H1 (cell line): Measurements from ENCODE around the gene CLDN2. TPM values are rescaled to one million over a fixed set of nuclear protein-coding genes. Genes with fewer than 3 reads are reported as not detected.

ENCODE experiments used
- CTCF ChIA-PET: fragments of 300-600 bp; sonication (Branson Sonifier 250); formaldehyde crosslinking; loops from one replicate; lab custom pipeline; 2021; ENCODE audit not compliant: partially characterized antibody; lab: Charles Lee
- POLR2A ChIA-PET: fragments of 300-600 bp; sonication (Branson Sonifier 250); formaldehyde crosslinking; loops from one replicate; lab custom pipeline; 2021; ENCODE audit warnings: inconsistent platforms; ENCODE audit not compliant: partially characterized antibody; lab: Charles Lee
- DNase-seq, 2 experiments: peaks; one replicate each; pipeline versions ENCODE4 v3.0.0 to v3.0.0-alpha.2; 2010 to 2022; ENCODE audit warnings: low spot score in 2 of 2, low read depth in 1 of 2, mixed read lengths in 1 of 2
- FAIRE-seq: peaks from 2 replicates; lab custom pipeline; 2011; peaks lifted over from hg19 to GRCh38; lab: Jason Lieb, UNC
- H2AFZ ChIP-seq: 2 replicates; pipeline ENCODE4 v1.8.1; 2012; ENCODE audit warnings: low read length, inconsistent platforms
- H2AK5ac ChIP-seq: 2 replicates; pipeline ENCODE4 v1.6.1; 2013; ENCODE audit warnings: low read depth, low read length
- H2BK120ac ChIP-seq: replicated peaks from 2 replicates; pipeline ENCODE3; 2013; ENCODE audit warnings: low read depth, low read length, inconsistent platforms
- H2BK12ac ChIP-seq: 2 replicates; pipeline ENCODE4 v1.6.1; 2013; ENCODE audit warnings: low read depth, low read length
- H2BK15ac ChIP-seq: 2 replicates; pipeline ENCODE4 v1.6.1; 2013; ENCODE audit warnings: low read length
- H2BK20ac ChIP-seq: 2 replicates; pipeline ENCODE4 v1.6.1; 2013; ENCODE audit warnings: low read length
- H2BK5ac ChIP-seq: 2 replicates; pipeline ENCODE4 v1.6.1; 2013; ENCODE audit warnings: low read depth, low read length
- H3K14ac ChIP-seq: 2 replicates; pipeline ENCODE4 v1.6.1; 2013; ENCODE audit warnings: inconsistent platforms; ENCODE audit not compliant: insufficient read length
- H3K18ac ChIP-seq: 2 replicates; pipeline ENCODE4 v1.6.1; 2013; ENCODE audit warnings: low read length; ENCODE audit errors: extremely low read depth
- H3K23ac ChIP-seq: 2 replicates; pipeline ENCODE4 v1.6.1; 2013; ENCODE audit warnings: inconsistent platforms; ENCODE audit not compliant: insufficient read length
- H3K23me2 ChIP-seq: 2 replicates; pipeline ENCODE4 v1.6.1; 2013; ENCODE audit warnings: low read depth, low read length
- H3K27ac ChIP-seq: 2 replicates; pipeline ENCODE4 v1.6.1; 2011; ENCODE audit warnings: low read depth, low read length, inconsistent platforms
- H3K27me3 ChIP-seq, 4 experiments: replicated peaks in 1 of 4; 1 replicate in 1 of 4; 2 replicates in 3 of 4; pipeline versions ENCODE4 v1.6.1 to v1.8.1; 2011 to 2013; ENCODE audit warnings: low read length in 3 of 4, mild to moderate bottlenecking in 3 of 4, inconsistent platforms in 2 of 4, mixed read lengths in 2 of 4, moderate library complexity in 1 of 4; ENCODE audit not compliant: control insufficient read depth in 3 of 4, insufficient read depth in 3 of 4; ENCODE audit errors: extremely low read depth in 1 of 4
- H3K36me3 ChIP-seq, 4 experiments: 2 replicates each; pipeline versions ENCODE4 v1.6.1 to v1.8.1; 2011 to 2013; ENCODE audit warnings: mild to moderate bottlenecking in 4 of 4, low read length in 3 of 4, moderate library complexity in 2 of 4, control low read depth in 1 of 4, inconsistent platforms in 1 of 4; ENCODE audit not compliant: insufficient read depth in 4 of 4, control insufficient read depth in 2 of 4
- H3K4ac ChIP-seq: replicated peaks from 2 replicates; pipeline ENCODE3; 2013; ENCODE audit warnings: low read length, low read depth, mixed read lengths, inconsistent platforms; ENCODE audit not compliant: insufficient read length
- H3K4me1 ChIP-seq, 4 experiments: replicated peaks in 1 of 4; 1 replicate in 1 of 4; 2 replicates in 3 of 4; pipeline versions ENCODE4 v1.6.1 to v1.8.1; 2011 to 2013; ENCODE audit warnings: low read length in 3 of 4, inconsistent platforms in 2 of 4, mixed read lengths in 1 of 4; ENCODE audit not compliant: insufficient read depth in 4 of 4, control insufficient read depth in 3 of 4
- H3K4me2 ChIP-seq, 2 experiments: 2 replicates each; pipeline versions ENCODE4 v1.6.1 to v1.8.1; 2011 to 2013; ENCODE audit warnings: low read depth in 2 of 2, low read length in 2 of 2, control low read depth in 1 of 2, inconsistent platforms in 1 of 2, mild to moderate bottlenecking in 1 of 2; ENCODE audit not compliant: insufficient read depth in 1 of 2
- H3K4me3 ChIP-seq, 4 experiments: fragments of 200-600, 300-600 bp in 1 of 4; sonication (generic), shearing (Covaris generic), sonication (Bioruptor Twin) in 1 of 4; 2 replicates each; pipeline versions ENCODE4 v1.5.1 to v1.8.1; 2011 to 2016; ENCODE audit warnings: low read length in 4 of 4, low read depth in 3 of 4, control low read depth in 2 of 4, inconsistent platforms in 2 of 4, mild to moderate bottlenecking in 2 of 4, mixed read lengths in 1 of 4, moderate library complexity in 1 of 4; ENCODE audit not compliant: insufficient read depth in 2 of 4; ENCODE audit errors: extremely low read depth in 1 of 4
- H3K56ac ChIP-seq: replicated peaks from 2 replicates; pipeline ENCODE3; 2013; ENCODE audit warnings: low read depth, mild to moderate bottlenecking, mixed read lengths, low read length, inconsistent platforms; ENCODE audit not compliant: insufficient read length
- H3K79me1 ChIP-seq: 2 replicates; pipeline ENCODE4 v1.6.1; 2013; ENCODE audit warnings: low read depth, low read length, control low read depth
- H3K79me2 ChIP-seq, 2 experiments: 2 replicates each; pipeline versions ENCODE4 v1.6.1 to v1.8.1; 2012 to 2013; ENCODE audit warnings: low read length in 2 of 2, mild to moderate bottlenecking in 2 of 2, inconsistent platforms in 1 of 2; ENCODE audit not compliant: insufficient read depth in 2 of 2, control insufficient read depth in 1 of 2
- H3K9ac ChIP-seq, 4 experiments: replicated peaks in 1 of 4; 1 replicate in 1 of 4; 2 replicates in 3 of 4; pipeline versions ENCODE4 v1.6.1 to v1.8.1; 2011 to 2013; ENCODE audit warnings: low read depth in 3 of 4, low read length in 3 of 4, control low read depth in 2 of 4, mild to moderate bottlenecking in 2 of 4, moderate library complexity in 2 of 4, inconsistent platforms in 1 of 4; ENCODE audit errors: extremely low read depth in 1 of 4
- H3K9me3 ChIP-seq, 2 experiments: 2 replicates each; pipeline versions ENCODE4 v1.6.1 to v1.8.1; 2012 to 2013; ENCODE audit warnings: mild to moderate bottlenecking in 2 of 2, moderate library complexity in 2 of 2, control low read depth in 1 of 2, inconsistent platforms in 1 of 2, low read depth in 1 of 2, low read length in 1 of 2, mixed read lengths in 1 of 2; ENCODE audit not compliant: insufficient read depth in 2 of 2
- H4K20me1 ChIP-seq, 2 experiments: replicated peaks in 1 of 2; 2 replicates each; pipeline versions ENCODE3 to v1.8.1; 2011 to 2013; ENCODE audit warnings: inconsistent platforms in 2 of 2, low read length in 2 of 2, mild to moderate bottlenecking in 1 of 2; ENCODE audit not compliant: insufficient read depth in 2 of 2, control insufficient read depth in 1 of 2
- H4K5ac ChIP-seq: 2 replicates; pipeline ENCODE4 v1.6.1; 2013; ENCODE audit warnings: low read length, low read depth, mixed read lengths, inconsistent platforms; ENCODE audit not compliant: insufficient read length
- H4K8ac ChIP-seq: 2 replicates; pipeline ENCODE4 v1.8.0; 2013; ENCODE audit warnings: mild to moderate bottlenecking, moderate library complexity, low read length, inconsistent platforms; ENCODE audit not compliant: insufficient read depth; ENCODE audit errors: extremely low read depth
- H4K91ac ChIP-seq: replicated peaks from 2 replicates; pipeline ENCODE3; 2013; ENCODE audit warnings: low read length, mixed read lengths, inconsistent platforms; ENCODE audit not compliant: insufficient read length
- ATF2 ChIP-seq: IDR thresholded peaks from 2 replicates; pipeline ENCODE4 v1.6.1; 2012; ENCODE audit warnings: low read length, inconsistent platforms
- KDM5A ChIP-seq: fragments of 200-600 bp; IDR thresholded peaks from 2 replicates; pipeline ENCODE4 v1.7.1; 2012; ENCODE audit warnings: mild to moderate bottlenecking, low read length, inconsistent platforms, mixed read lengths
- RNF2 ChIP-seq: fragments of 200-900, 300-1000 bp; sonication (generic); IDR thresholded peaks from 2 replicates; pipeline ENCODE4 v1.7.1; 2016; ENCODE audit warnings: borderline replicate concordance, low read depth, mild to moderate bottlenecking, antibody characterized with exemption, low read length; ENCODE audit not compliant: poor library complexity, severe bottlenecking; ENCODE audit errors: missing control alignments
- WGBS, 2 experiments: shearing (Covaris generic) in 1 of 2; methylation state at CpG; one replicate each; pipeline versions ENCODE4 v1.1.6 to v1.1.7; 2013 to 2015; ENCODE audit warnings: low lambda C conversion rate in 2 of 2, mixed read lengths in 2 of 2, inconsistent platforms in 1 of 2, low coverage in 1 of 2, missing lambda C conversion rate in 1 of 2; ENCODE audit not compliant: insufficient replicate concordance in 2 of 2, insufficient coverage in 1 of 2, insufficient read length in 1 of 2; ENCODE audit errors: extremely low coverage in 1 of 2, missing lambda C conversion rate in 1 of 2; 5-methylcytosine and 5-hydroxymethylcytosine counted together
- polyA plus RNA-seq, 7 experiments: library from polyadenylated mRNA; depleted of rRNA in 3 of 7; stranded (reverse) in 5 of 7; unstranded in 2 of 7; fragments of >200 nt in 5 of 7; fragments of 200-250 nt in 2 of 7; gene quantifications; 1 replicate in 5 of 7; 2 replicates in 1 of 7; 4 replicates in 1 of 7; pipeline versions ENCODE4 v1.2.1 to v1.2.3, GENCODE V29; 2011 to 2013; ENCODE audit warnings: missing spikeins in 2 of 7, mixed read lengths in 2 of 7
- total RNA-seq: library from RNA; stranded (reverse); fragmentation: NEBNext Ultra II Directional; extraction: Animal tissue kit (Norgen Biotek cat#: 25700); gene quantifications from 2 replicates; pipeline ENCODE4 v1.2.1, GENCODE V29; 2021

CLDN2 gene
- total and polyA plus RNA-seq, 2 of the 8 experiments (the other 6 are each of a cell fraction or from before 2014, with no cell fraction given): 0.02 TPM; not detected in 1

GRCh38 chrX:106940068-106940467 is 19.9 kb downstream of the CLDN2 start:
- Histone ChIP-seq H3K79me1 (no peaks in the 10 kb centered on the region), H2BK15ac (no peak overlapping the region), H2AFZ (no peak overlapping the region), H4K5ac (no peak overlapping the region), H3K14ac (no peak overlapping the region), H3K4me2 (no peak overlapping the region), H3K4me1 (no peaks in the 10 kb centered on the region), H3K36me3 (no peaks in the 10 kb centered on the region), H3K23ac (no peak overlapping the region), H2BK12ac (no peak overlapping the region), H4K8ac (no peak overlapping the region), H3K18ac (no peak overlapping the region), H2BK5ac (no peak overlapping the region), H3K4me3 (no peak overlapping the region), H4K20me1 (no peaks in the 10 kb centered on the region), H2BK20ac (no peak overlapping the region), H3K9me3 (no peaks in the 10 kb centered on the region), H3K23me2 (no peaks in the 10 kb centered on the region), H3K4ac (no peak overlapping the region), H2BK120ac (no peak overlapping the region), H3K56ac (no peak overlapping the region), H3K9ac (no peak overlapping the region), H4K91ac (no peak overlapping the region), H3K27ac (no peak overlapping the region), H3K27me3 (no peaks in the 10 kb centered on the region), H2AK5ac (no peak overlapping the region), H3K79me2 (no peaks in the 10 kb centered on the region)
- no peak for DNase-seq
- no peak for FAIRE-seq
- POLR2A ChIA-PET: no interaction called here
- no peak for TF ChIP-seq RNF2
- no peak for TF ChIP-seq ATF2
- no peak for TF ChIP-seq KDM5A
- 100% methylated on average over 1 of the region's 1 CpG; no CpG with 5 or more reads in 1 of the 2 experiments for WGBS, 2 experiments
- CTCF ChIA-PET: no interaction called here
